ENCODE measurements around the gene CCNL2.

CCNL2 gene

GRCh38 chr1:1342584-1343115, 56.5 kb downstream of the CCNL2 start:
- no peak for DNase-seq (ENCODE audit: low read depth, low spot score)

- no peak for DNase-seq (ENCODE audit: low read depth, low spot score)
These were observed 57.0 kb downstream of the CCNL2 start for GRCh38 chr1:1342061-1342562.

GRCh38 chr1:1341549-1342021, 57.5 kb downstream of the CCNL2 start:
- DNase-seq (ENCODE audit: low read depth, low spot score), result no peak

GRCh38 chr1:1340791-1341548, 58.2 kb downstream of the CCNL2 start:
- no peak for DNase-seq (ENCODE audit: low read depth, low spot score)

GRCh38 chr1:1340185-1340584, 59.0 kb downstream of the CCNL2 start:
- no peak for DNase-seq (ENCODE audit: low read depth, low spot score)

GRCh38 chr1:1338278-1338677, 60.9 kb downstream of the CCNL2 start:
- DNase-seq (ENCODE audit: low read depth, low spot score), result no peak

- no peak for DNase-seq (ENCODE audit: low read depth, low spot score)
These were observed 61.4 kb downstream of the CCNL2 start for GRCh38 chr1:1337793-1338147.

- DNase-seq (ENCODE audit: low read depth, low spot score), result no peak
These were observed 62.0 kb downstream of the CCNL2 start for GRCh38 chr1:1336931-1337792.

- DNase-seq (ENCODE audit: low read depth, low spot score), result no peak
These were observed 62.7 kb downstream of the CCNL2 start for GRCh38 chr1:1336446-1336845.

GRCh38 chr1:1335792-1336248, 63.3 kb downstream of the CCNL2 start:
- no peak for DNase-seq (ENCODE audit: low read depth, low spot score)
